WI38 (cell line): Measurements from ENCODE around the gene TMEM53.
A peak's percentile ranks its signal among the peaks of the same experiment; 100 is the strongest.

Experiments
- H3K4me3 ChIP-seq: 2 replicates; pipeline ENCODE4 v1.5.1; 2011; ENCODE audit warnings: low read depth, mild to moderate bottlenecking, control low read depth, low read length
- TF ChIP-seq, protein P1 (sequence below): IDR thresholded peaks from 2 replicates; pipeline ENCODE4 v1.5.1; 2012; ENCODE audit warnings: low read depth, mild to moderate bottlenecking, control low read depth, low read length

The TMEM53 gene

DNA sequence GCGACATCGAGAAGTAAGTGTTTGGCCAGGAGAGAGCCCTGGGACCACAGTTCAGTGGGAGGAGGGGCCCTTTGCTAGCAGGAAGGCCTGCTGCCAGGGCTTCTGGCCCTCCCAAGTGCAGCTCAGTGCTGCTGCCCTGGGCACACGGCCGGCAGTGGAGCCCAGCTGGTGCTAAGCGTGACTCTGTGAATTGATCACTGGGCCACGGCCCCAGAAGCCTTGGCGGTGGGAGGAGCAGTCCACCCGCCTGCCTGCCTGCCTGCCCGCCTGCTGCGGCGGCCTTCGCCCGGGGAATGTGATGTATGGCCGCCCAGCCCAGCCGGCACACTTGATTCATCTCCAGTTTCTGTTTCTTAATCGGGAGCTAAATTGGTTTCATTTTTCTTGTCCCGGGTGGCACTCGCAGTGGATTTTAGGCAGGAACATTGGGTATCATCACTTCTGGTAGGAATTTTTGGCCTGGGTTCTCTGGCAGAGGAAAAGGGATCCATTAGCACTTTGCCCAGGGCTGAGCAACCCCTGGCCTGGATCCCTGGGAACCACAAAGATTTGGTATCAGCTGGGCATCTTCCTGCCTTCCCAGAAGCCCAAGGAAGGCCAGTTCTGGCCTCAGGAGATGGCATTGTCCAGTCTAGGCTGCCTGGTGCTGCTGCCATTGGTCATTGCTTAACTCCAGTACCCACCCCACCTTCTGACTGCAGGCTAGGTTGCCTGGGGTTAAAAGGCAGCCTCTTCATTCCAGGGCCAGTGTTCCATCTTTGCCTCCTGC lies 28.6 kb downstream of the TMEM53 start:
- TF ChIP-seq, protein P1, sequence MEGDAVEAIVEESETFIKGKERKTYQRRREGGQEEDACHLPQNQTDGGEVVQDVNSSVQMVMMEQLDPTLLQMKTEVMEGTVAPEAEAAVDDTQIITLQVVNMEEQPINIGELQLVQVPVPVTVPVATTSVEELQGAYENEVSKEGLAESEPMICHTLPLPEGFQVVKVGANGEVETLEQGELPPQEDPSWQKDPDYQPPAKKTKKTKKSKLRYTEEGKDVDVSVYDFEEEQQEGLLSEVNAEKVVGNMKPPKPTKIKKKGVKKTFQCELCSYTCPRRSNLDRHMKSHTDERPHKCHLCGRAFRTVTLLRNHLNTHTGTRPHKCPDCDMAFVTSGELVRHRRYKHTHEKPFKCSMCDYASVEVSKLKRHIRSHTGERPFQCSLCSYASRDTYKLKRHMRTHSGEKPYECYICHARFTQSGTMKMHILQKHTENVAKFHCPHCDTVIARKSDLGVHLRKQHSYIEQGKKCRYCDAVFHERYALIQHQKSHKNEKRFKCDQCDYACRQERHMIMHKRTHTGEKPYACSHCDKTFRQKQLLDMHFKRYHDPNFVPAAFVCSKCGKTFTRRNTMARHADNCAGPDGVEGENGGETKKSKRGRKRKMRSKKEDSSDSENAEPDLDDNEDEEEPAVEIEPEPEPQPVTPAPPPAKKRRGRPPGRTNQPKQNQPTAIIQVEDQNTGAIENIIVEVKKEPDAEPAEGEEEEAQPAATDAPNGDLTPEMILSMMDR = no peak
- H3K4me3 ChIP-seq = peak overlapping the region; percentile 7; the same call in 1 of the 2 replicates

DNA sequence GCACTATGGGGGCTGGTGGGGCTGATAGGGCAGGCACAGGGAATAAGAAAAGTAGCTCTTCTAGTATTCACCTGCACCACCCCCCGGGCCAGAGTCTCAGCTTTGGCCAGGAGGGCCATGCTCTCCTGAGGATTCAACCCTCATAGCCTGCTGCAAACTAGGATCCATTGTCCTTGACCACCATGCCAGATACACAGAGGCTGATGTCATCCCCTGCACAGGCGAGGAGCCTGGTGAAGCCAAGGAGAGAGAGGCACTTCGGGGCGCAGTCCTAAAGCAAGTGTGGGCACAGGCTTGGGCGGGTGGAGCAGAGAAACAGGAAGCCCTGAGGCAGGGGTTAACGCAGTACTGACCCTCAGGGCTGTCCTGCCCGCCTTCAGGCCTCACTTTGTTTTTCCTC lies 29.5 kb downstream of the TMEM53 start:
- TF ChIP-seq, protein P1 = no peak

DNA sequence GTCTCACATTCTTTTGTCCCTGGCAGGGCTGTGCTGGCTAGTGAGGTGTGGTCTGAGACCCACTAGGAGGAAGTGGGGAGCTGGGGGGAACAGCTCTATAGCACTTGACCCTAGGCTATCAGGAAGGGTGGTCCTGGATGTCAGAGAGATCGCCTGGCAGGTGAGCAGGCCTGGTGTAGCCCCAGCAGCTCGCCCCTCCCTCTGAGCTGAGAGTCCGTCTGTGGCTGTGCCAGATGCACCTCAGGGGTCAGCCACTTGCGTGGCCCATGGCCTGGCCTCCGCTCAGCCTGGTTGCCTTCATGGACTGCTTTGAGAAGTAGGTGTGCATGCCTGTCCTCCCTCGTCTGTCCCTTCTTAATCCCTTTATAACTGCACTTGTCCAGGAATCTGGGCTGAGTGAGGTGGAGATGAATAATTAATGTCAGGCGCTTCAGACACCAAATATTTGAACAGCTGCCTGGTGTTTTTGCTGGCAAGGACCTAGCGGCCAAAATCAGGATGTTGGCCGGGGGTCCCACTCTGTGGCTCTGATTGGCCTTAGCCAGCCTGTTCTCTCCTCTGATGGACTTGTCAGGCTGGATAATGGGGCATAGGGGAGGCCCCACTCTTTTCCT lies 30.5 kb downstream of the TMEM53 start:
- H3K4me3 ChIP-seq = no peak overlapping the region
- TF ChIP-seq, protein P1 = no peak

More for the DNA sequence above, 29.5 kb downstream of the TMEM53 start:
- H3K4me3 ChIP-seq = no peak overlapping the region

- no peak overlapping the region for H3K4me3 ChIP-seq
- TF ChIP-seq, protein P1 = no peak
Measured at GRCh38 chr1:44642925-44643324, 31.4 kb downstream of the TMEM53 start.

DNA sequence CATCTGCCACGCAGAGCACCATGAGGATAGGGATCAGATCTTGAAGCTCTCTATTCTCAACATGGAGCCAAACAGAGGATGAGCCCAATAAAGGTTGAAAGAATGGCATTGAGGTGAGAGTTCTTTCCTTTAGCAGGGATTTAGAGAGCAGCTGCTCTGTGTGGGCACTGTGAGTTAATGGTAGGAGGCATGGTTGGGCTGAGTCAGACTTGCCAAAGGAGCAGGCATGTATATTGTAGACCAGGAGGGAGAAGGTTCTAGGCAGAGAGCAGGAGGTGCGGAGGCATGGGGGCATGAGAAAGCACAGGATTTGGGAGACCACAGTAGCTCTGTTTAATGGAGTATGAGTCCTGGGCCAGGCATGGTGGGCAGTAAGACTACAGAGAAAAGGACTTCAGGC lies 32.0 kb downstream of the TMEM53 start:
- TF ChIP-seq, protein P1 = no peak
- no peak overlapping the region for H3K4me3 ChIP-seq

DNA sequence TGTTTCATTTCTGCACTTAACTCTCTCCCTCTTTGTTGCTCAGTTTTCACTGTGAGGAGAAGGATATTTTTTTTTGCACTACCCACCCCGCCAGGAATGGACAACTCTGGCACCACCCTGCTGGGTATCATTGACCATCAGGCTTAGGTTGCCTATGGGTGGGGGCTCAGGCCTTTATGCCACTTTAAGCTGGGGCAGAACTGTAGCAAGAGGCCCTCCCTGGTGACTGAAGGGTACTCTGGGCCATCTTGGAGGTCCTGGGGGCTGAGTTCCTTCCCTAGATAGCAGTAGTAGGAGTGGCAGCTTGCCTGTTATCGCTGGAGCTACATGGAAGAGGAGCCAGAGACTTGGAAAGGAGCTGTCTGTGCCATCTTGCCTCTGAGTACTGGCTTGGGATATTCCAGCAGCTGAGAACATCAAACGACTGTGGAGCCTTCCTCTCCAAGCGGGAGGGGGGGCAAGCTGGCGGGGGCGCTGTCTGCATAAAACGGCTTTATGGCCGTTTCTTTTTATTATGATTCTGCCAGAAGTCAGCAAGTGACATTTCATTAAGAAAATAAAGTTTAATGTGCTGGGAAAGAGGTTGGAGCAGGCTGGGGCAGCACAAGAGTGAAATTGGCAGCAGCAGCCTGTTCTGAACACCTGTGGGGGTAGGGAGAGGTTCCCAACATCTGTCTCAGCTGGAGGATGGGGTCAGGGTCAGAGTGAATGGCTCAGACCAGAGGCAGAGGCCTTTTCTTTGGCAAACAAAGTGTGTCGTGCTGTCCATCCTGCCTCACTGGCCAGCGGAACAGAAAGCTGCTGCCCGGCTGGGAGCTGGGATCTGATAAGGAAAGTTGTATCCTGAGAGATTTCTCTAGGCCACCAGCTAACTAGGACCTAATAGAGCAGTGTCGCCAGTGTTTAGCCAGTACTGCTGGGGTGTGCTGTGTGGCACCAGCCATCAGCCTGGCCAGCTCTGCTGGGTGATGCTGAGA lies 32.9 kb downstream of the TMEM53 start:
- no peak overlapping the region for H3K4me3 ChIP-seq
- TF ChIP-seq, protein P1 = no peak
